ENCODE data around the gene CTNNBIP1.
"Not testable (repeated sequence)": the region's sequence is repeated elsewhere in the genome, so short reads cannot be mapped to it uniquely, and the experiment has no call there.

CTNNBIP1 gene

GRCh38 chr1:9825093-9826074 is 84.7 kb downstream of the CTNNBIP1 start:
- DNase-seq: peak; percentile 69

GRCh38 chr1:9824702-9825089 is 85.4 kb downstream of the CTNNBIP1 start:
- DNase-seq: no peak

GRCh38 chr1:9823943-9824701 is 85.9 kb downstream of the CTNNBIP1 start, which contains the start of gene CLSTN1:
Gene CLSTN1, minus strand, starts transcription at chr1:9823965. Its CDS starts 232 bp downstream, at chr1:9823733.
- DNase-seq: peak; percentile 93

- no peak for DNase-seq
These were observed 86.5 kb downstream of the CTNNBIP1 start for GRCh38 chr1:9823693-9823942.

- DNase-seq: peak; percentile 24
These were observed 87.0 kb downstream of the CTNNBIP1 start for GRCh38 chr1:9822897-9823692.

- no peak for DNase-seq
These were observed 87.6 kb downstream of the CTNNBIP1 start for GRCh38 chr1:9822490-9822889.

GRCh38 chr1:9821710-9822109 is 88.4 kb downstream of the CTNNBIP1 start:
- DNase-seq: no peak

GRCh38 chr1:9820521-9820920 is 89.5 kb downstream of the CTNNBIP1 start:
- DNase-seq: no peak

GRCh38 chr1:9817734-9818133 is 92.3 kb downstream of the CTNNBIP1 start:
- no peak for DNase-seq

GRCh38 chr1:9816199-9816598 is 93.9 kb downstream of the CTNNBIP1 start:
- DNase-seq: no peak

- DNase-seq: no peak
These were observed 94.9 kb downstream of the CTNNBIP1 start for GRCh38 chr1:9815150-9815549.

- DNase-seq: no peak
These were observed 95.5 kb downstream of the CTNNBIP1 start for GRCh38 chr1:9814619-9815018.

GRCh38 chr1:9811239-9811966 is 98.7 kb downstream of the CTNNBIP1 start:
- no peak for DNase-seq

- no peak for DNase-seq
These were observed 101.0 kb downstream of the CTNNBIP1 start for GRCh38 chr1:9809100-9809510.

GRCh38 chr1:9808459-9808858 is 101.6 kb downstream of the CTNNBIP1 start:
- no peak for DNase-seq

GRCh38 chr1:9807541-9807940 is 102.5 kb downstream of the CTNNBIP1 start:
- no peak for DNase-seq

- DNase-seq: not testable (repeated sequence)
These were observed 104.1 kb downstream of the CTNNBIP1 start for GRCh38 chr1:9805972-9806371.

GRCh38 chr1:9805006-9805508 is 105.0 kb downstream of the CTNNBIP1 start:
- no peak for DNase-seq

GRCh38 chr1:9803003-9803918 is 106.8 kb downstream of the CTNNBIP1 start:
- DNase-seq: not testable (repeated sequence)

GRCh38 chr1:9801909-9802308 is 108.2 kb downstream of the CTNNBIP1 start:
- DNase-seq: no peak
